ENCODE measurements around the gene MYO18B.

The MYO18B gene

GRCh38 chr22:26064048-26064447, 322.1 kb downstream of the MYO18B start:
- DNase-seq, result no peak

GRCh38 chr22:26065847-26066246, 323.9 kb downstream of the MYO18B start:
- DNase-seq, result no peak

GRCh38 chr22:26066534-26066933, 324.5 kb downstream of the MYO18B start:
- no peak for DNase-seq

GRCh38 chr22:26068571-26068970, 326.6 kb downstream of the MYO18B start:
- no peak for DNase-seq

GRCh38 chr22:26072621-26073020, 330.6 kb downstream of the MYO18B start:
- no peak for DNase-seq

- DNase-seq, result no peak
Measured at GRCh38 chr22:26075251-26075650, 333.3 kb downstream of the MYO18B start.

- DNase-seq, result no peak
Measured at GRCh38 chr22:26079009-26079408, 337.0 kb downstream of the MYO18B start.

Measured in CD4-positive, alpha-beta T cell treated with Interleukin-4 for 1 hour (primary cell).